ENCODE results near the gene FAM163A.

The FAM163A gene

GRCh38 chr1:179754041-179754624, 11.0 kb downstream of the FAM163A start:
- no peak for DNase-seq

- DNase-seq, result no peak
Observed at GRCh38 chr1:179757933-179758332, 14.8 kb downstream of the FAM163A start.

GRCh38 chr1:179760521-179760920, 17.4 kb downstream of the FAM163A start:
- DNase-seq, result no peak

- DNase-seq, result no peak
Observed at GRCh38 chr1:179761296-179761695, 18.2 kb downstream of the FAM163A start.

GRCh38 chr1:179761846-179762640, 19.0 kb downstream of the FAM163A start:
- DNase-seq, result no peak

GRCh38 chr1:179767177-179767581, 24.1 kb downstream of the FAM163A start:
- DNase-seq, result no peak

GRCh38 chr1:179767996-179768395, 24.9 kb downstream of the FAM163A start:
- DNase-seq, result no peak

- no peak for DNase-seq
Observed at GRCh38 chr1:179770887-179771502, 27.9 kb downstream of the FAM163A start.

- DNase-seq, result no peak
Observed at GRCh38 chr1:179773264-179773663, 30.2 kb downstream of the FAM163A start.

- DNase-seq, result no peak
Observed at GRCh38 chr1:179774000-179774399, 30.9 kb downstream of the FAM163A start.

GRCh38 chr1:179774566-179774965, 31.5 kb downstream of the FAM163A start:
- DNase-seq, result no peak

GRCh38 chr1:179775009-179775408, 31.9 kb downstream of the FAM163A start:
- DNase-seq, result no peak

- no peak for DNase-seq
Observed at GRCh38 chr1:179776831-179777230, 33.7 kb downstream of the FAM163A start.

- DNase-seq, result no peak
Observed at GRCh38 chr1:179777731-179778130, 34.6 kb downstream of the FAM163A start.

- no peak for DNase-seq
Observed at GRCh38 chr1:179779645-179780272, 36.7 kb downstream of the FAM163A start.

- DNase-seq, result no peak
Observed at GRCh38 chr1:179781962-179782361, 38.9 kb downstream of the FAM163A start.

- DNase-seq, result no peak
Observed at GRCh38 chr1:179785031-179785431, 41.9 kb downstream of the FAM163A start.

- DNase-seq, result no peak
Observed at GRCh38 chr1:179785728-179786127, 42.6 kb downstream of the FAM163A start.

- no peak for DNase-seq
Observed at GRCh38 chr1:179786815-179787685, 44.0 kb downstream of the FAM163A start.

GRCh38 chr1:179788259-179788658, 45.2 kb downstream of the FAM163A start:
- no peak for DNase-seq

- no peak for DNase-seq
Observed at GRCh38 chr1:179793281-179793680, 50.2 kb downstream of the FAM163A start.

GRCh38 chr1:179794146-179794545, 51.1 kb downstream of the FAM163A start:
- DNase-seq, result no peak

- DNase-seq, result no peak
Observed at GRCh38 chr1:179794669-179795068, 51.6 kb downstream of the FAM163A start.
